HG03378 (cell line): Measurements from ENCODE around the gene NOD2.
A peak's percentile ranks its signal among the peaks of the same experiment; 100 is the strongest.

Experiments used
- ATAC-seq: cut with Tn5 transposase; IDR thresholded peaks from one replicate; pipeline ENCODE4 v1.9.1; 2021; ENCODE audit warnings: mild to moderate bottlenecking, moderate library complexity; ENCODE audit not compliant: unreplicated experiment

Gene NOD2

GRCh38 chr16:50712560-50712898, 19.1 kb downstream of the NOD2 start:
- no peak for ATAC-seq

- no peak for ATAC-seq
Observed at GRCh38 chr16:50712956-50713355, 19.6 kb downstream of the NOD2 start.

DNA sequence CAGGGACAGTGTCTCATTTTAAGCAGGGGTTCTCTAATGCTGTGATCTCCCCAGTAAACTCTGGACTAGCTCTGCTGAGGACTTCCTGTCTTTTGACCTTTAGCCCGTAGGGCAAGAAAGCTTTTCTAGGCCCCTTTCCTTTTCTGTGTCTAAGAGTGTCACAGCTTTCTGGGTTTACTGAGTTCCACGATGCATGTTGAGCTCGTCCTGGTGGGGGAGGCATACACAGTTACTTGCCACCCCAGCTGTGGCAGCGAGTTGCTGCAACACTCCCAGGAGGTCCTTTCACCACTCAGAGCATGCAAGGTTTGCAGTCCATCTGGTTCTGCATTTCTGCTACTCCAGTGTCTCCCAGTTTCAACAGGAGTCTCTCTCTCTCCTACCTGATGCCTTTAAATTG, 23.7 kb downstream of the NOD2 start:
- ATAC-seq = no peak

DNA sequence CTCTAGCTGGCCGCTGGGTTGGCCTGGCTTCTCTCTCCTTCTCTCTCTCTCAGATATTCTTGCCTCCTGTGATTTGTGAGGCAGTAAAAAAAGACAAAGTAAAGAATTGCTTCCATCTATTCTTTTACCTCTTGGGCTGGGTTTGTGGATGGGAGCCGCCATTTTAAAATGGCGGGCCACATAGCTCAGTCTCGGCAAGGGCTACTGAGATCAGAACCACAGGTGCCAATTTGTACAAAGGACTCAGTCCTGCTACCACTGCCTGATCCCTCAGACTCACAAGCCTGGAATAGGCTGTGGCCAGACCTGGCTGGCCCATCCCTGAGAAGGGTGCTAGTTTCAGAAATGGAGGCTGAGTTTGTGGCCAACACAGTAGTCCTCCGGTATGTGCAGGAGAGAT, 24.1 kb downstream of the NOD2 start:
- ATAC-seq = no peak

DNA sequence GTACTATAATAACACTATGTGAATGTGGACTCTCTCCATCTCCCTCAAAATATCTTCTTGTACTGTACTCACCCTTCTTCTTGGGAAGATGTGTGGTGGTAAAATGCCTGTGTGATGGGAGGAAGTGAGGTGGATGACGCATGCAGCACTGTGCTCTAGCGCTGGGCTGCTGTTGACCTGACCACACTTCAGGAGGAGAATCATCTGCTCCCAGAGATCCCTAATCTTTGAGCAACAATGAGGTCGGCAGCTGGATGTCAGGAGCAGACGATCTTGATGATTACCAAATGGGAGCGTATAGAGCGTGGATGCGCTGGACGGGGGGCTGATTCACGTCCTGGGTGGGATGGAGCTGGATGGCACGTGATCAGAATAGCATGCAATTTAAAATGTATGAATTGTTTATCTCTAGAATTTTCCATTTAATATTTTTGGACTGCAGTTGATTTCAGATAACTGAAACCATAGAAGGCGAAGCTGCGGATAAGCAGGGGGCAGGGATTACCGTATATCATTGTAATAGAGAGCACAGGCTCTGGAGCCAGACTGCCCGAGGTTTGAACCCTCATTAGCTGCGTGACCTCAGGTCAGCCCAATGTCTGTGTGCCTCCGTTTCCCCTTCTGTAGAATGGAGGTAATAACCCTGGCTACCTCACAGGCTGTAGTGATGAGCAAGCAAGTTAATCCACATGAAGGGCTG, 24.8 kb downstream of the NOD2 start:
- no peak for ATAC-seq

DNA sequence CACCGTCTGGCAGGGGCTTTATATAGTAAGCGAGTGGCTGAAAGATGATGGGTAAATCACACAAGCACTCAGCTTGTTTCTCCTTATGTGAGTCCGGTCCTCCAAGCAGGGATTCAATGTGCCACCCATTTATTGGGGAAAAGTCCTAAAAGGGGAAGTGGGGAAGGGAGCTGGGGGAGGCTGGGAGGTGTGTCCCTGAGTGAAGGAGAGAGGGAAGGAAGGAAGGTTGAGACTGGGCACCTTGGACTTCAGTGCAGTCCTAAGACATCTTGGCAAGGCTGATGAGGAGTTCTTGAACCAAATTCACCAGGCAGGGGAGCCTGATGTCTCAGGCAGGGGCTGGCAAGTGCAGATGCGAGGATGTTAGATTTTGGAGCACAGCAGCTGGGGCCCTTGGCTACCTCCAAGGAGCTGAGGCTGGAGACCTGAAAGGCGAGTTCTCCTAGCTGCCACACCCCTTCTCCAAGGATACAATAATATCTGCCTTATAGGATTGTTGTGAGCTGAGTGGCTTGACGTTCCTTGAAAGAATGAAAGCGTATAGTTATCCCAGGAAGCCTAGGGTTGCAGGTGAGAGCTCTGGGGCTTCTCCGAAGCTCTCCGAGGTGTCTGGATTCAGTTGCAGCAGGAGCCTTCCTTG, 25.5 kb downstream of the NOD2 start:
- ATAC-seq = no peak

- ATAC-seq = no peak
Observed at GRCh38 chr16:50719401-50720337, 26.3 kb downstream of the NOD2 start.

GRCh38 chr16:50721549-50722404, 28.4 kb downstream of the NOD2 start:
- ATAC-seq = no peak

DNA sequence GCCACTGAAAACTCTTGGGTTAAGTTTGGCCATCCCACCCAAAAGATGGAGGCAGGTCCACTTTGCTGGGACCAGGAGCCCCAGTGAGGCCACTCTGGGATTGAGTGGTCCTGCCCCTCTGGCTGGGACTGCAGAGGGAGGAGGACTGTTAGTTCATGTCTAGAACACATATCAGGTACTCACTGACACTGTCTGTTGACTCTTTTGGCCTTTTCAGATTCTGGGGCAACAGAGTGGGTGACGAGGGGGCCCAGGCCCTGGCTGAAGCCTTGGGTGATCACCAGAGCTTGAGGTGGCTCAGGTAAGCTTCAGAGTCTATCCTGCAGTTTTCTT, 29.0 kb downstream of the NOD2 start:
- ATAC-seq = no peak

DNA sequence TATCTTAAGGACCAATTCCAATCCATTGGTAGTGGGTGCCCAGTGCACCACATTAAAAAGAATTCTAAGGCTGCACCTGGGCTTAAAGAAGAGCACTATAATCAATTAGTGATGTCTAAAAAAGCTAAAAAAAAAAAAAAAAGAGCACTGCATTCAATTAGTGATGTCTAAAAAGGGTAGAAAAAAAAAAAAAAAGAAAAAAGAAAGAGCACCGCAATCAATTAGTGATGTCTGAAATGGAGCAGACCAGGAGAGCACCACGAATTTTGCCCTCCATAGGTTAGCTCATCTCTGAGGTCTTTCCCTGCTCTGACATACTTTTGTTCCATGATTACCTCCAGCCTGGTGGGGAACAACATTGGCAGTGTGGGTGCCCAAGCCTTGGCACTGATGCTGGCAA, 29.6 kb downstream of the NOD2 start:
- ATAC-seq = no peak

DNA sequence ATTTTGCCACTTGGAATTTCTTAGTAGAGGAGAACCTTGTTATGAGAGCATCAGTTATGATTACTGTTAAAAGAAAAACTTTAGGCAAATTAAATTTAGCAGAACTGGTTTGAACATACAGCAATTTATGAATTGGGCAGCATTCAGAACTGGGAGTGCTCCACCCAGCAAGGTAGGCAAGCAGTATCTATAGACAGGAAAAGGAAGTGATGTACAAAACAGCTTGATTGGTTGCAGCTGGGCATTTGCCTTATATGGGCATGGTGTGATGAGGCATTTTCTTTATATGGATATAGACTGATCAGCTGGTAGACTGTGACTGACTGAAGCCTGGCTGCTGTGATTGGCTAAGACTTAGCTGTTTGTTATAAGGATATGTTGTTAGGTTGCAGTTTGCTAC, 30.9 kb downstream of the NOD2 start:
- no peak for ATAC-seq

DNA sequence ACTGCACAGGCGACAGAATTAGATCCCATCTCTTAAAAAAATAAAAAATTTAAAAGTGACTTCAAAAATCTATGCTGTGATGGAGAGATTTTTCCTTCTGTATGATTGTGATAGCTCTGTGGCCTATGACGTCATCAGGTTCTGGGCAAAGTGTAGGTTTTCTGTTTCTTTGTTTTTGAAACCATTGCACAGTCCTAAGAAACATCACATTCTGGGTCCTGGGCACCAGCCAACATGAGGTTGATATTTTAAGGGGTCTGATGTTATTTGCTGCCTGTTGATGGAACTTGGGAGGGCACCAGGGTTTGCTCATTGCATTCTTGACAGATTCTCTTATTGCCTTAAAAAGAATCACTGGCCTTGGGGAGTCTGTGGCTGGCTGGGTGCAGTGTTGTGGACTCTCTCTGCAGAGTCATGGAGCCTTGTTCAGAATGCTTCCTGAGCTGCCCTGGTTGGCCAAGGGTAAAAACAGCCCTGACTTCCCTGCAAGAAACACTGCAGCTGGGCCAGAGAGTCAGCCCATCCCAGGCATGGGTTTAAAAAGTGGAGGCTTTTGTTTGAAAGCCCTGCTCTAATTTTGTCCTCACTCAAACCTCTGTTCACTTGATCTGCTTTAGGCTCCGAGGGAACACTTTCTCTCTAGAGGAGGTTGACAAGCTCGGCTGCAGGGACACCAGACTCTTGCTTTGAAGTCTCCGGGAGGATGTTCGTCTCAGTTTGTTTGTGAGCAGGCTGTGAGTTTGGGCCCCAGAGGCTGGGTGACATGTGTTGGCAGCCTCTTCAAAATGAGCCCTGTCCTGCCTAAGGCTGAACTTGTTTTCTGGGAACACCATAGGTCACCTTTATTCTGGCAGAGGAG, 38.0 kb downstream of the NOD2 start:
- ATAC-seq = no peak

GRCh38 chr16:50731989-50732832, 38.8 kb downstream of the NOD2 start:
- no peak for ATAC-seq

DNA sequence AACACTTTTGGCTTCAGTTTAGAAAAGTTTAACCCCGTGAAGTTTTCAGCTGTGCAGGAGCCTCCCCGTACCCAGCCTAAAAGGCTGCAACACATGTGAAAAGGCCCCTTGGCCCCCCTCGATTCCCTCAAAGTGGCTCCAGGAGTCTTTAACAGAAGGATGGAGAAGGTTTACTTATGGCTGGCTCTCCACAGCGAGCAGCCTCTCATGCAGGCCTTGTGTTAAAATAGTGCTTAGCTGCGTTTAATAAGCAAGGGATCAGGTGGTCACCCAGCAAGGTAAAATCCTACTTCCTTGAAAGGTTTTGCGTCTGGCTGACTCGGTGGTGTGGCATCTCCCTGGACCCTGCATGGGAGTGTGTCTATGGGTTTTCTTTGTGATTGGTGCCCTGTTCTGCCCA, 40.1 kb downstream of the NOD2 start:
- ATAC-seq = no peak

DNA sequence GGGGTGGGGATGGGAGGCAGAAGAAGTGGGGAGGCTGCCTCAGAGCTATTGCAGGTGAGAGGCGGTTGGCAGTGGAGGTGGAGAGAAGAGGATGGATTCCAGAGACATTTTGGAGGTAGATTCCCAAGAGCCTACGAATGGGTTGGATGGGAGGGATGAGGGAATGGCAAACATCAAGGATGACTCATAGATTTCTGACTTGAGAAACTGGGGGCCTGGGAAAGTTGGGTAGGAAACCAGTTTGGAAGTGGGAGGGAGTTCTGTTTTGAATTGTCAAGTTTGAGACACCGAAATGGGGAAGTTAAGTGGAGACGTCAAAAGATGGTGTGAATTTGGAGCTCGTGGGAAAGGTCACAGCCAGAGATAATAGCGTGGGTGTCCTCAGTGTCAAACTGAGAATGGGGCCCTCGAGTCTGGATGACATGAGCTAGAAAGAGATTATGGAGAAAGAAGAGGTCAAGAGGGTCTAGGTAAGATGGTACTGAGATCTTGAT, 42.3 kb downstream of the NOD2 start:
- ATAC-seq = peak; percentile 66

DNA sequence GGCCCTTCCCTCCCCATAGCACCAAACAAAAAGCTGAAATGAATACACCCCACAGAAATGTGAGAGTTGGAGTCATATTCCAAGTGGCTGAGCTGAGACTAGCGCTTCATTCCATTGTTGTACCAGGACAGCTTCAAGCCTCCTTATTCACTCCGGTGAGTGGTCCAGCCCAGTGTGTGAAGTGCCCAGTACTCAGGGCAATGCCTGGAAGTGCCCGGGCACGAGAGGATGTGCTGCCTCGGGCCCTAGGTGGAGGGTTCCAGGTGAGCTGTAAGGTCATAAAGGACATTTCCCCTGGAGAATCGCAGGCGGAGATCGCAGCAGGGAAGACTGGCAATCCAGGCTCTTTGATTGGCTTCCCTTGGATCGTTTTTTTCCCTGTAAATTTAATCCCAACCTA, 43.0 kb downstream of the NOD2 start:
- no peak for ATAC-seq

- ATAC-seq = no peak
Observed at GRCh38 chr16:50737420-50737959, 44.1 kb downstream of the NOD2 start.

DNA sequence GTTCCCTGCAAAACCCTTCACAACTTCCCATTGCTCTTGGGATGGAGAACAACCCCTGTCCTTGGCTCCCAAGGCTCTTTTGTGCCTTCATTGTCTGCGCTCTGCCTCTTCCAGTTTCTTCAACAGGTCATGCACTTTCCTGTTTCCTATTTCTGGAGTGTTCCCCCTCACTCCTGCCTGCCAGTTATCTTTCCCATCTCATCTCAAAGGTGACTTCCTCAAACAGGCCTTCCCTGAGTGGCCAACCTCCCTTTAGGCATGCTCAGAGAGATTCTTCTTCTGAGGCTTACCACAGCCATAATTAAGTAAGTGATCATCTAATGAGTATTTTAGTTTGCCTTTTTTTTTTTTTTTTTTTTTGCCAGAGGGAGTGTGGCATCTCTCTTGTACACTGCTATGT, 45.6 kb downstream of the NOD2 start:
- no peak for ATAC-seq

DNA sequence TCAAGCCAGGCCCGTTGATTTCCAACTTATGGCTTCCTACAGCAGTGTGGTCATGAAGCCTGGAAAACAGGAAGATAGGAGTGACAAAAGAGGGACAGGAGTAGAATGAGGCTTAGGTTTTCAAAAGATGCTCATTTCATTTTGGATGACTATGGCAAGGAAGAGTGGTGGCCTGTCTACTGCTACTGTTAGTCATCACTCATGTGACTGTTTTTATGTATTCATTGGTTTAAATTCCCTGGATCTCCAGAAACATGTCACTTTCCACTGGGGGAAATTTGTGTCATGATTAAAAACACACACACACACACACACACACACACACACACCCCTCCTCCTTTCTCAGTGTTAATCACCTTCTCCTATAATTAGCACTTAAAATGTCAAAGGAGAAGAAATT, 47.3 kb downstream of the NOD2 start:
- no peak for ATAC-seq
